PFSK-1 (cell line): ENCODE measurements around the gene ABHD18.

Source experiments
- POLR2AphosphoS5 ChIP-seq: IDR thresholded peaks from 2 replicates; pipeline ENCODE4 v1.6.1; 2012; ENCODE audit warnings: low read depth, mild to moderate bottlenecking, control low read depth, low read length, moderate library complexity
- TAF1 ChIP-seq: IDR thresholded peaks from 2 replicates; pipeline ENCODE4 v1.6.1; 2012; ENCODE audit warnings: low read length, control low read depth, borderline replicate concordance; ENCODE audit not compliant: insufficient read depth

DNA sequence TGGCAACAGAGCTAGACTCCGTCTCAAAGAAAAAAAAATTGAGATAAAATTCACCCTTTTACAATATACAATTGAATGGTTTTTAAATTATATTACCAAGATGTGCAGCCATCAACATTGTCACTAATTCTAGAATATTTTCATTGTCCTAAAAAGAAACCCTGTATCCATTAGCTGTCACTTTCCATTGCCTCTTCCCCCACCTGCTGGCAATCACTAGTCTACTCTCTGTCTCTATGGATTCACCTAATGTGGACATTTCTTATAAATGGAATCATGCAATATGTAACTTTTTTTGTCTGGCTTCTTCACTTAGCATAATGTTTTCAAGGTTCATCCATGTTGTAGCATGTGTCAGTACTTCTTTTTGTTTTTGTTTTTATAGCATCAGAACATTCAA lies 20.8 kb downstream of the ABHD18 start:
- TF ChIP-seq TAF1 (no peak), POLR2AphosphoS5 (no peak)
